WTC11 (cell line): Measurements from ENCODE around the gene MAP3K5.
"Not testable (repeated sequence)": the region's sequence is repeated elsewhere in the genome, so short reads cannot be mapped to it uniquely, and the experiment has no call there.

Source experiments
- CBFB ChIP-seq: sonication (generic); formaldehyde crosslinking; IDR thresholded peaks from 2 replicates; pipeline ENCODE4 v1.8.1; 2022; ENCODE audit warnings: mild to moderate bottlenecking, low read depth, missing genetic modification reagents
- CREB1 ChIP-seq: sonication (generic); formaldehyde crosslinking; IDR thresholded peaks from 2 replicates; pipeline ENCODE4 v1.8.0; 2023; ENCODE audit warnings: mild to moderate bottlenecking, missing genetic modification reagents
- SP1 ChIP-seq: sonication (generic); formaldehyde crosslinking; conservative IDR thresholded peaks from 2 replicates; pipeline ENCODE4 v1.8.1; 2022; ENCODE audit warnings: missing genetic modification reagents
- ZNF121 ChIP-seq: sonication (generic); formaldehyde crosslinking; IDR thresholded peaks from 2 replicates; pipeline ENCODE4 v1.8.0; 2023; ENCODE audit warnings: missing genetic modification reagents
- TF ChIP-seq, protein P1 (sequence below): fragments of 200-600 bp; IDR thresholded peaks from 2 replicates; pipeline ENCODE4 v1.8.0; 2022; ENCODE audit warnings: antibody characterized with exemption
- TF ChIP-seq, protein P2 (sequence below): sonication (generic); formaldehyde crosslinking; IDR thresholded peaks from 2 replicates; pipeline ENCODE4 v1.8.1; 2023; ENCODE audit warnings: mild to moderate bottlenecking, missing genetic modification reagents
- TF ChIP-seq, protein P3 (sequence below): sonication (generic); formaldehyde crosslinking; conservative IDR thresholded peaks from 2 replicates; pipeline ENCODE4 v1.8.1; 2022; ENCODE audit warnings: mild to moderate bottlenecking, missing genetic modification reagents
- TF ChIP-seq, protein P4 (sequence below): sonication (generic); formaldehyde crosslinking; IDR thresholded peaks from 2 replicates; pipeline ENCODE4 v1.8.0; 2022; ENCODE audit warnings: mild to moderate bottlenecking, missing genetic modification reagents
- TF ChIP-seq, protein P5 (sequence below): sonication (generic); formaldehyde crosslinking; IDR thresholded peaks from 2 replicates; pipeline ENCODE4 v1.8.1; 2022; ENCODE audit warnings: low read depth, missing genetic modification reagents, borderline replicate concordance
- TF ChIP-seq, protein P6 (sequence below): sonication (generic); formaldehyde crosslinking; IDR thresholded peaks from 2 replicates; pipeline ENCODE4 v1.8.1; 2023; ENCODE audit warnings: mild to moderate bottlenecking, missing genetic modification reagents, moderate library complexity
- TF ChIP-seq, protein P7 (sequence below): sonication (generic); formaldehyde crosslinking; IDR thresholded peaks from 2 replicates; pipeline ENCODE4 v1.8.1; 2023; ENCODE audit warnings: mild to moderate bottlenecking, missing genetic modification reagents, borderline replicate concordance

DNA sequence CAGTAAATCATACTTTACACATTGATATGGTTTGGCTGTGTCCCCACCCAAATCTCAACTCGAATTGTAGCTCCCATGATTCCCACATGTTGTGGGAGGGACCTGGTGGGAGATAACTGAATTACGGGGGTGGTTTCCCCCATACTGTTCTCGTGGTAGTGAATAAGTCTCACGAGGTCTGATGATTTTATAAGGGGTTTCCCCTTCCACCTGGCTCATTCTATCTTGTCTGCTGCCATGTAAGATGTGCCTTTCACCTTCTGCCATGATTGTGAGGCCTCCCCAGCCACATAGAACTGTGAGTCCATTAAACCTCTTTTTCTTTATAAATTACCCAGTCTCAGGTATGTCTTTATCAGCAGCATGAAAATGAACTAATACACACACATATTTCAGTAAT lies 79.6 kb downstream of the MAP3K5 start:
- TF ChIP-seq, protein P1, sequence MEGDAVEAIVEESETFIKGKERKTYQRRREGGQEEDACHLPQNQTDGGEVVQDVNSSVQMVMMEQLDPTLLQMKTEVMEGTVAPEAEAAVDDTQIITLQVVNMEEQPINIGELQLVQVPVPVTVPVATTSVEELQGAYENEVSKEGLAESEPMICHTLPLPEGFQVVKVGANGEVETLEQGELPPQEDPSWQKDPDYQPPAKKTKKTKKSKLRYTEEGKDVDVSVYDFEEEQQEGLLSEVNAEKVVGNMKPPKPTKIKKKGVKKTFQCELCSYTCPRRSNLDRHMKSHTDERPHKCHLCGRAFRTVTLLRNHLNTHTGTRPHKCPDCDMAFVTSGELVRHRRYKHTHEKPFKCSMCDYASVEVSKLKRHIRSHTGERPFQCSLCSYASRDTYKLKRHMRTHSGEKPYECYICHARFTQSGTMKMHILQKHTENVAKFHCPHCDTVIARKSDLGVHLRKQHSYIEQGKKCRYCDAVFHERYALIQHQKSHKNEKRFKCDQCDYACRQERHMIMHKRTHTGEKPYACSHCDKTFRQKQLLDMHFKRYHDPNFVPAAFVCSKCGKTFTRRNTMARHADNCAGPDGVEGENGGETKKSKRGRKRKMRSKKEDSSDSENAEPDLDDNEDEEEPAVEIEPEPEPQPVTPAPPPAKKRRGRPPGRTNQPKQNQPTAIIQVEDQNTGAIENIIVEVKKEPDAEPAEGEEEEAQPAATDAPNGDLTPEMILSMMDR = not testable (repeated sequence)
- TF ChIP-seq ZNF121 (CRISPR knock-in tag); SP1 (CRISPR knock-in tag); CREB1 (CRISPR knock-in tag); CBFB: not testable (repeated sequence)
- TF ChIP-seq, protein P2, sequence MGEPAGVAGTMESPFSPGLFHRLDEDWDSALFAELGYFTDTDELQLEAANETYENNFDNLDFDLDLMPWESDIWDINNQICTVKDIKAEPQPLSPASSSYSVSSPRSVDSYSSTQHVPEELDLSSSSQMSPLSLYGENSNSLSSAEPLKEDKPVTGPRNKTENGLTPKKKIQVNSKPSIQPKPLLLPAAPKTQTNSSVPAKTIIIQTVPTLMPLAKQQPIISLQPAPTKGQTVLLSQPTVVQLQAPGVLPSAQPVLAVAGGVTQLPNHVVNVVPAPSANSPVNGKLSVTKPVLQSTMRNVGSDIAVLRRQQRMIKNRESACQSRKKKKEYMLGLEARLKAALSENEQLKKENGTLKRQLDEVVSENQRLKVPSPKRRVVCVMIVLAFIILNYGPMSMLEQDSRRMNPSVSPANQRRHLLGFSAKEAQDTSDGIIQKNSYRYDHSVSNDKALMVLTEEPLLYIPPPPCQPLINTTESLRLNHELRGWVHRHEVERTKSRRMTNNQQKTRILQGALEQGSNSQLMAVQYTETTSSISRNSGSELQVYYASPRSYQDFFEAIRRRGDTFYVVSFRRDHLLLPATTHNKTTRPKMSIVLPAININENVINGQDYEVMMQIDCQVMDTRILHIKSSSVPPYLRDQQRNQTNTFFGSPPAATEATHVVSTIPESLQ (CRISPR knock-in tag) = not testable (repeated sequence)
- TF ChIP-seq, protein P3, sequence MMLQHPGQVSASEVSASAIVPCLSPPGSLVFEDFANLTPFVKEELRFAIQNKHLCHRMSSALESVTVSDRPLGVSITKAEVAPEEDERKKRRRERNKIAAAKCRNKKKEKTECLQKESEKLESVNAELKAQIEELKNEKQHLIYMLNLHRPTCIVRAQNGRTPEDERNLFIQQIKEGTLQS (CRISPR knock-in tag) = not testable (repeated sequence)
- TF ChIP-seq, protein P4, sequence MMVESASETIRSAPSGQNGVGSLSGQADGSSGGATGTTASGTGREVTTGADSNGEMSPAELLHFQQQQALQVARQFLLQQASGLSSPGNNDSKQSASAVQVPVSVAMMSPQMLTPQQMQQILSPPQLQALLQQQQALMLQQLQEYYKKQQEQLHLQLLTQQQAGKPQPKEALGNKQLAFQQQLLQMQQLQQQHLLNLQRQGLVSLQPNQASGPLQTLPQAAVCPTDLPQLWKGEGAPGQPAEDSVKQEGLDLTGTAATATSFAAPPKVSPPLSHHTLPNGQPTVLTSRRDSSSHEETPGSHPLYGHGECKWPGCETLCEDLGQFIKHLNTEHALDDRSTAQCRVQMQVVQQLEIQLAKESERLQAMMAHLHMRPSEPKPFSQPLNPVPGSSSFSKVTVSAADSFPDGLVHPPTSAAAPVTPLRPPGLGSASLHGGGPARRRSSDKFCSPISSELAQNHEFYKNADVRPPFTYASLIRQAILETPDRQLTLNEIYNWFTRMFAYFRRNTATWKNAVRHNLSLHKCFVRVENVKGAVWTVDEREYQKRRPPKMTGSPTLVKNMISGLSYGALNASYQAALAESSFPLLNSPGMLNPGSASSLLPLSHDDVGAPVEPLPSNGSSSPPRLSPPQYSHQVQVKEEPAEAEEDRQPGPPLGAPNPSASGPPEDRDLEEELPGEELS = not testable (repeated sequence)
- TF ChIP-seq, protein P5, sequence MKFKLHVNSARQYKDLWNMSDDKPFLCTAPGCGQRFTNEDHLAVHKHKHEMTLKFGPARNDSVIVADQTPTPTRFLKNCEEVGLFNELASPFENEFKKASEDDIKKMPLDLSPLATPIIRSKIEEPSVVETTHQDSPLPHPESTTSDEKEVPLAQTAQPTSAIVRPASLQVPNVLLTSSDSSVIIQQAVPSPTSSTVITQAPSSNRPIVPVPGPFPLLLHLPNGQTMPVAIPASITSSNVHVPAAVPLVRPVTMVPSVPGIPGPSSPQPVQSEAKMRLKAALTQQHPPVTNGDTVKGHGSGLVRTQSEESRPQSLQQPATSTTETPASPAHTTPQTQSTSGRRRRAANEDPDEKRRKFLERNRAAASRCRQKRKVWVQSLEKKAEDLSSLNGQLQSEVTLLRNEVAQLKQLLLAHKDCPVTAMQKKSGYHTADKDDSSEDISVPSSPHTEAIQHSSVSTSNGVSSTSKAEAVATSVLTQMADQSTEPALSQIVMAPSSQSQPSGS (CRISPR knock-in tag) = not testable (repeated sequence)
- TF ChIP-seq, protein P6, sequence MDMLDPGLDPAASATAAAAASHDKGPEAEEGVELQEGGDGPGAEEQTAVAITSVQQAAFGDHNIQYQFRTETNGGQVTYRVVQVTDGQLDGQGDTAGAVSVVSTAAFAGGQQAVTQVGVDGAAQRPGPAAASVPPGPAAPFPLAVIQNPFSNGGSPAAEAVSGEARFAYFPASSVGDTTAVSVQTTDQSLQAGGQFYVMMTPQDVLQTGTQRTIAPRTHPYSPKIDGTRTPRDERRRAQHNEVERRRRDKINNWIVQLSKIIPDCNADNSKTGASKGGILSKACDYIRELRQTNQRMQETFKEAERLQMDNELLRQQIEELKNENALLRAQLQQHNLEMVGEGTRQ (CRISPR knock-in tag) = not testable (repeated sequence)
- TF ChIP-seq, protein P7, sequence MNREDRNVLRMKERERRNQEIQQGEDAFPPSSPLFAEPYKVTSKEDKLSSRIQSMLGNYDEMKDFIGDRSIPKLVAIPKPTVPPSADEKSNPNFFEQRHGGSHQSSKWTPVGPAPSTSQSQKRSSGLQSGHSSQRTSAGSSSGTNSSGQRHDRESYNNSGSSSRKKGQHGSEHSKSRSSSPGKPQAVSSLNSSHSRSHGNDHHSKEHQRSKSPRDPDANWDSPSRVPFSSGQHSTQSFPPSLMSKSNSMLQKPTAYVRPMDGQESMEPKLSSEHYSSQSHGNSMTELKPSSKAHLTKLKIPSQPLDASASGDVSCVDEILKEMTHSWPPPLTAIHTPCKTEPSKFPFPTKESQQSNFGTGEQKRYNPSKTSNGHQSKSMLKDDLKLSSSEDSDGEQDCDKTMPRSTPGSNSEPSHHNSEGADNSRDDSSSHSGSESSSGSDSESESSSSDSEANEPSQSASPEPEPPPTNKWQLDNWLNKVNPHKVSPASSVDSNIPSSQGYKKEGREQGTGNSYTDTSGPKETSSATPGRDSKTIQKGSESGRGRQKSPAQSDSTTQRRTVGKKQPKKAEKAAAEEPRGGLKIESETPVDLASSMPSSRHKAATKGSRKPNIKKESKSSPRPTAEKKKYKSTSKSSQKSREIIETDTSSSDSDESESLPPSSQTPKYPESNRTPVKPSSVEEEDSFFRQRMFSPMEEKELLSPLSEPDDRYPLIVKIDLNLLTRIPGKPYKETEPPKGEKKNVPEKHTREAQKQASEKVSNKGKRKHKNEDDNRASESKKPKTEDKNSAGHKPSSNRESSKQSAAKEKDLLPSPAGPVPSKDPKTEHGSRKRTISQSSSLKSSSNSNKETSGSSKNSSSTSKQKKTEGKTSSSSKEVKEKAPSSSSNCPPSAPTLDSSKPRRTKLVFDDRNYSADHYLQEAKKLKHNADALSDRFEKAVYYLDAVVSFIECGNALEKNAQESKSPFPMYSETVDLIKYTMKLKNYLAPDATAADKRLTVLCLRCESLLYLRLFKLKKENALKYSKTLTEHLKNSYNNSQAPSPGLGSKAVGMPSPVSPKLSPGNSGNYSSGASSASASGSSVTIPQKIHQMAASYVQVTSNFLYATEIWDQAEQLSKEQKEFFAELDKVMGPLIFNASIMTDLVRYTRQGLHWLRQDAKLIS = not testable (repeated sequence)
